GM21360 (cell line): Measurements from ENCODE around the gene IGSF8.

ENCODE experiments used
- ATAC-seq: cut with Tn5 transposase; IDR thresholded peaks from one replicate; pipeline ENCODE4 v1.9.1; 2021; ENCODE audit warnings: mild to moderate bottlenecking, moderate library complexity; ENCODE audit not compliant: unreplicated experiment

Gene IGSF8

GRCh38 chr1:160043543-160043942 is 54.9 kb downstream of the IGSF8 start:
- no peak for ATAC-seq
